ENCODE results near the gene TRAF6.

Gene TRAF6

GRCh38 chr11:36456156-36456555, 53.9 kb downstream of the TRAF6 start:
- DNase-seq, result no peak

DNA sequence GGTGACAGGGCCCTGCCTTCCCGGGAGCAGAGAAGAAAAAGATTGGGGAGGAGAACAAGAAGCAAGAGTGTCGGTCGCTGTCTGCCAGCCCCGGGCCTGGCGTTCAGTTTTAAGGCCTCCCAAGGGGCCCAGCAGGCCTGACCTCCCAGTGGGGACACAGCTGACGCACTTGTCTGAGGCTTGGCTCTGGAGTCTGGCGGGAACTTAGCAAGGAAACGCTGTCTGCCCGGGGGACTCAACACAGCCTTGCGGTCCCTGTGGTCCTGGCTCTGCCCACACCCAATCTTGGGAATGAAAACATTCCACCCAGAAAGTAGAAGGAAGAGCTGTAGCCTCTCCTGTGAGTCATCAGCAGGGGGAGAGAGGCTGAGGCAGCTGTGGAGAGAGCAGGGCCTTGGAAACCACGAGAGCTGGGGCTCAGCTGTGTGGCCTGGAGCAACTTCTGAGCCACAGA, 54.4 kb downstream of the TRAF6 start:
- DNase-seq, result no peak

GRCh38 chr11:36454941-36455631, 55.0 kb downstream of the TRAF6 start:
- peak in 1 of 2 experiments; percentile 41 for DNase-seq

DNA sequence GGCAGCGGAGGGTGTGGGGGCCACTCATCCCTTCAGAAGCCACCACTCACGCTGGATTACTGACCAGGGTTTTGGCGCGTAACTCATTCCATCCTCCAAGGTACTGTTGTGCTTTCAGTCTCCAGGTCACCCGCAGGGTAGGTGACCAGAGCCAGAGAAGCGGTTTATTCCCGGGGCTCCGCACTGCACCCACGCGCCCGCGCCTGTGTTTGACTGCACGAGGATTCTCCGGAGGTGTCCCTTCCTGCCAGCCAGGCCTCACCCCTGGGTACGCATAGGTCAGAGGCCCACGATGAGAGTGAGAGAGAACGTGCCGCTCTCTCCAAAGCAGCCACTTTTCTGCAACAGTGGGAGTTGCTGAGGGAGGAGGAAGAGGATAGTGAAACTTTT, 55.5 kb downstream of the TRAF6 start:
- no peak for DNase-seq

GRCh38 chr11:36453678-36454077, 56.4 kb downstream of the TRAF6 start:
- DNase-seq, result no peak

DNA sequence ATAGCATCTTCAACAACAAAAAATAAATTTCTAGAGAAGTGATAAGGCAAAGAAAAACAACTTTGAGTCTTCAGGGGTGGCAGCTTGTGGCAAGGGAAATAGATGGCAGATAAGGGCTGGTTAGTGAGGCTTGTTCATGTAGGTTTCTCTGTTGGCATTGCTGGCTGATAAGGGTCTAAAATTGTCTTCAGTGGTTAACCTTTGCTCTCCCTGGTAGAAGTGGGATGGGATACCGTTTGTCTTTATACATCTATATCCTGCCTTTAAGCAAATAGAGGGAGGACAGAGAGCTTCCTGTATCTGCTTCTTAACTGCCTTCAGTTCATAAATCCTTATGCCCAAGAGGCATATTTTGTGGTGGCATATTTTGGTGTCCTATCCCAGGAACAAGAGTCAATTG, 57.1 kb downstream of the TRAF6 start:
- no peak for DNase-seq

DNA sequence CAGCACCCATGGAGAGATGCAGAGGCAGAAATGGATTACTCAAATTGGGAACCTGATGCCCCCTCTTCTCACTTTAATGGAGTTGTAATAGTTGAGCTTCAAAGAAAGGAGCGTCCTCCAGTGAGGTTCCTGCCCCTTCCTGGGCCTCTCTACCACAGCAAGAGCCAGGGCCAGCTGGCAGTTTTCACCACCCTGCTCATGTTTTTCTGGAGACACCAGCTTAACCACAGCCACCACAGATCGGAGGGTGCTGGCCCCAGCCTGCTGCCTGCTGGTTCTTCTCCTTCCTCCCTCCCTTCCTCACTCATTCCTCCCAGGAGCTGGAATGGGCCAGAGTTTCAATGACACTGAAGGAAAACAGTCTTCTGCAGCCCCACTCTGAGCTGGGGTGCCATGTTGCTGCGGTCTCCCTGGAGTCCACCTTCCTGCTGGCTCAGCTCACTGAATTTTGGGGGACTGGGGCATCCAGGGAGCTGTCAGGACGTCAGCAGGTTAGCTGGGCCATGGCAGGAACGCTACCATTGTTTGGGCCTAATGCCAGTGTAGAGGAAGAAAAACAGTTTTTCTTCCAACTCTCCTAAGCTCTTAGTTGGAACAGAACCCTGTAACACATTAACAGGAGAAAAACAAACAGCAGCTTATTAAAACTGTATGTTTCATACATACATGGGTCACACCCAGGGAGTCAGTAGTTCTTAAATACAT, 57.7 kb downstream of the TRAF6 start:
- DNase-seq, result no peak

- no peak for DNase-seq
Measured at GRCh38 chr11:36451681-36452080, 58.4 kb downstream of the TRAF6 start.

DNA sequence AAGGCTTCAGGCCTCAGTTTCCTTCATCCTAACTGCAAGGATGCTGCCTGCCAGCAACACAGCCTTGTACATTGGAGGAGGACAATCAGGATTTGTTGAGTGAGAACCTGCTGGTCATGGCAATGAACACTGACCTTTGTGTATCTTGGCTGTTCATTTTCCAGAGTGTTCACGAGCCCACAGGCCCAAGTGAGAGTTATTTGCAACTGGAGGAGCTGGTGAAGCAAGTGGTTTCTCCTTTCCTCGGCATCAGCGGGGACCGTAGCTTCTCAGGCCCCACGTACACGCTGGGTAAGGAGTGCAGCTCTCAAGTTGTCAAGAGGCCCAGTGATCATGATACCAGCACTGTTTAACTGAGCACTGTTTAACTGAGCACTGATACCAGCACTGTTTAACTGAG, 59.0 kb downstream of the TRAF6 start:
- DNase-seq, result no peak

- DNase-seq, result no peak
Measured at GRCh38 chr11:36450110-36450572, 59.9 kb downstream of the TRAF6 start.

GRCh38 chr11:36449561-36450096, 60.4 kb downstream of the TRAF6 start:
- no peak for DNase-seq

DNA sequence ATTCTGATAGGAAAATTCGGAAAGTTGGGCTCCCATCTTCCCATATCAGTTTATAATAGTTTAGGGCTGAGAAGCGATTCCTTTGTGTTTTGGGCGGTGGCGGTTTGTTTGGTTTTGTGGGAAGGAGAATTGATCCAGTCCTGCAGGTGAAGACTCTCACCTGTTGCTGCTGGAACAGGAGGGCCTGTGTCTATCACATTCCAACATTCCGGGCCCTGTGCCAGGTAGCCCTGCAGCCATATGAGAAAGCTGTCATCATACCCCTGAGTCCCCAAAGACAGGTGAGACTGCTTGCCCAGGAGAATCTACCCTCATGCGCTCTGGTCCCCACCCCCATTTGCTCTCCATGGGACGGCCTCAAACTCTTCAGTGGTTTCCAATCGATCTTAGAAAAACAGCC, 62.1 kb downstream of the TRAF6 start:
- DNase-seq, result no peak

- DNase-seq, result no peak
Measured at GRCh38 chr11:36447514-36447913, 62.6 kb downstream of the TRAF6 start.

DNA sequence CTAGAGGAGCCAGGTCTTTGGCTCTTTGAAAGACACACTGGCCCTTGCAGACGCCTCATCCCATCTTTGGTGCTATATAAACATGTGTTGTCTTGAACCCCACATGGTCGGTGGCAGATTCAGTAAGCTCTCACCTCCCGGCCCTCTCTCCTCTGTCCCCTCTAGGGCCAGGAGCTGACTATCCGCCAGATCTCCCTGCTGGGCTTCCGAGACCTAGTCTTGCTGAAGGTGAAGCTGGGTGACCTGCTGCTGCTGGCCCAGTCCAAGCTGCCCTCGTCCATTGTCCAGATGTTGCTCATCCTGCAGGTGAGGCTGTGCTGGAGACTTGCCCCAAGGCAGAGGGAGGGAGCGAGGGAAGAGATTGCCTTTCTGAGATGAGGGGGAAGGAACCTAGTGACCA, 63.9 kb downstream of the TRAF6 start:
- no peak for DNase-seq

DNA sequence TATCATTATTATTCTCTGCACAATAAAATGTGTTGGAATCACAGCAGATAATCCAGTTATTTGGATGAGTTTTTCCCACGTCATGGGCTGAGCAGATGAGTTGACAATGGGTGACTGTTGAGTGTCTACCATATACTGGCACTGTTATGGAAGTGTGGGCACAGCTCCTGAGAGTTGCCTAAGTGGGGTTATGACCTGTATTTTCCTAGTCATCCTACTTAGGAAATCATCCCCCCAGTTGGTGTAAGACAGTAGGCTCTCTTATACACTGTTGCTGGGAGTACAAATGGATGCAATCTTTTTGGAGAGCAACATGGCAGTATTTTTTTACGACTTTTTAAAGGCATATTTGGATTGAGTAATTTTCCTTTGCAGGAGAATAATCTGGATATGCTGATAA, 66.4 kb downstream of the TRAF6 start:
- no peak for DNase-seq

DNA sequence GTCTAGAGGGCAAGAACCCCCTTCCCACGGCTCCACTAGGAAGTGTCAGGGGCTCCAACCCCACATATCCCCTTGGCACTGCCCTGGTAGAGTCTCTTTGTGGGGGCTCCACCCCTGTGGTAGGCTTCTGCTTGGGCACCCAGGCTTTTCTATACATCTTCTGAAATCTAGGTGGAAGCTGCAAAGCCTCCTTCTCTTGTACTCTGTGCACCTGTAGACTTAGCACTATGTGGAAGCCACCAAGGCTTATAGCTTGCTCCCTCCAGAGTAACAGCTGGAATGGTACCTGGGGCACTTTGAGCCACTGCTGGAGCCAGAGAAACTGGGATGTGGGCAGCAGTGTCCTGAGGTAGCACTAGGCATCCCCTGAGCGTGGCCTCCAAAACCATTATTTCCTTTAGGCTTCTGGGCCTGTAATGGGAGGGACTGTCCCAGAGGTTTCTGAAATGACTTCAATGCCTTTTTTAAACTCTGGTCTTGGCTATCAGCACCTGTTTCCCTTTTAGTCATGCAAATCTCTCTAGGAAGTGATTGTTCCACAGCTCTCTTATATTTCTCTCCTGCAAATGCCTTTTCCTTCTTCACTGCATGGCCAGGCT, 68.4 kb downstream of the TRAF6 start:
- DNase-seq, result no peak

GRCh38 chr11:36438126-36438525, 71.9 kb downstream of the TRAF6 start:
- DNase-seq, result no peak

DNA sequence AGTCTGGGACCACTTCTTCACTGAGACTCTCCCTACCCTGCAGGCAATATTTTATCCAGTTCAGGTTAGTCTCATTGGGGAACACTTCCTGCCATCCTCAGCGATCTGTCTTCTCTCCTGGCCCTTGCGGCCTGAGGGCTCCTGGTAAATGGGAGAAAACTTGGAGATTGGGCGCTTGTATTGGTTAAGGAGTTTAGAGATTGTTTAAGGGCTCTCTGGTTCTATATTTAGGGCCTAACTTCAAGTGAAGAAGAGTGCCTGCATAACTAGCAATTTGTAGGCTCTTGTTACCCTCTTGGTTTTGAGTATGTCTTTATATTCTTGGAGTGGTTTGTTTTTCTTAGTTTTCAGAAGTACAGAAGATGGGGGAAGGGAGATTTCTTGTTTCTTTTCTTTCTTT, 72.7 kb downstream of the TRAF6 start:
- no peak for DNase-seq
